ENCODE data around the gene MAPK14.

MAPK14 gene

GRCh38 chr6:36035225-36035624, 7.6 kb downstream of the MAPK14 start:
- H3K4me3 ChIP-seq (ENCODE audit: low read depth in 1 of 2, low read length in 2 of 2), result no peak overlapping the region
- peaks cover 30 to 65% of the 10 kb centered on the region in 2 donors for H3K4me1 ChIP-seq (ENCODE audit: control insufficient read depth in 1 of 2, insufficient read depth in 2 of 2, low read length in 2 of 2)
- H3K27me3 ChIP-seq (ENCODE audit: low read depth, low read length), result no peaks in the 10 kb centered on the region
- H3K36me3 ChIP-seq (ENCODE audit: control insufficient read depth in 1 of 2, insufficient read depth in 2 of 2, low read length in 2 of 2), result no peaks in the 10 kb centered on the region
- no peak overlapping the region for H3K27ac ChIP-seq (ENCODE audit: low read length)
- H3K9me3 ChIP-seq (ENCODE audit: control insufficient read depth in 1 of 2, low read length in 2 of 2), result no peaks in the 10 kb centered on the region

DNA sequence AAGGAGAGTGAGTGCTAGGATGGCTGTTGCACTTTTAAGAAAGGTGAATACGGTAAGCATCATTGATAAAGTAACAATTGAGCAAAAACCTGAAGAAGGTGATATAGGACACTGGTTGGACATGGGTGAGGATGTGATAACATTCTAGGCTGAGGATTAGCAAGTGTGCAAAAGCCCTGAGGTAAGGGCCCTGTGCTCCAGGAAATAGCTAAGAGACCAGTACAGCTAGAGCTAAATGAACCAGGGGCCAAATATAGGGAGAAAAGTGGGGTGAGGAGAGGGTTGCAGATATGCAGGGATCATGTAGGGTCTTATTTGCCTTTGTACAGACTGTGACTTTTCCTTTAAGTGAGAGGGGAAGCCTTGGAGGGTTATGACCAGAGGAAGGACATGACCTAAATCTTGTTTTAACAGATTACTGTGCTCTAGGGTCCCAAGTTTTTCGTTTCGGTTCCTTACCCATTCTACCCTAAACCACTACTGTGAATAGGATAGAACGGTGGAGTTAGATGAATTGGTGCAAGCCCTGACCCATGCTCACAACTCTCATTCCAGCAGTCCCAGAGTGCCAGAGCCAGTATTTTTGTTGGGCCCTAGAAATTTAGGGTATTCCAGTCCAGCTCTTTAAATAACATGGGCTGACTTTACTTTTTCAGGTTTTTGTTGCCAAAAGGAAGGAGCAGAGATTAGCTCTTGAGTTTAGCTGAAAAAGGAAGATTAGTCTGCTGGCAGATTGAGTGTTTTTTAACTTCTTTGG, 10.7 kb downstream of the MAPK14 start:
- Histone ChIP-seq H3K27me3 (ENCODE audit: low read depth, low read length) (no peaks in the 10 kb centered on the region), H3K9me3 (ENCODE audit: control insufficient read depth in 1 of 2, low read length in 2 of 2) (no peaks in the 10 kb centered on the region), H3K4me1 (ENCODE audit: control insufficient read depth in 1 of 2, insufficient read depth in 2 of 2, low read length in 2 of 2) (peaks cover 19 to 65% of the 10 kb centered on the region in 2 donors), H3K27ac (ENCODE audit: low read length) (no peak overlapping the region), H3K36me3 (ENCODE audit: control insufficient read depth in 1 of 2, insufficient read depth in 2 of 2, low read length in 2 of 2) (no peaks in the 10 kb centered on the region), H3K4me3 (ENCODE audit: low read depth in 1 of 2, low read length in 2 of 2) (no peak overlapping the region)

GRCh38 chr6:36039112-36039511, 11.5 kb downstream of the MAPK14 start:
- Histone ChIP-seq H3K27ac (ENCODE audit: low read length) (no peak overlapping the region), H3K9me3 (ENCODE audit: control insufficient read depth in 1 of 2, low read length in 2 of 2) (no peaks in the 10 kb centered on the region), H3K4me1 (ENCODE audit: control insufficient read depth in 1 of 2, insufficient read depth in 2 of 2, low read length in 2 of 2) (peaks cover 19 to 57% of the 10 kb centered on the region in 2 donors), H3K36me3 (ENCODE audit: control insufficient read depth in 1 of 2, insufficient read depth in 2 of 2, low read length in 2 of 2) (no peaks in the 10 kb centered on the region), H3K27me3 (ENCODE audit: low read depth, low read length) (no peaks in the 10 kb centered on the region), H3K4me3 (ENCODE audit: low read depth in 1 of 2, low read length in 2 of 2) (no peak overlapping the region)

GRCh38 chr6:36040958-36041357, 13.3 kb downstream of the MAPK14 start:
- H3K4me1 ChIP-seq (ENCODE audit: control insufficient read depth in 1 of 2, insufficient read depth in 2 of 2, low read length in 2 of 2), result peaks cover 19 to 44% of the 10 kb centered on the region in 2 donors
- H3K9me3 ChIP-seq (ENCODE audit: control insufficient read depth in 1 of 2, low read length in 2 of 2), result no peaks in the 10 kb centered on the region
- no peak overlapping the region for H3K27ac ChIP-seq (ENCODE audit: low read length)
- no peak overlapping the region for H3K4me3 ChIP-seq (ENCODE audit: low read depth in 1 of 2, low read length in 2 of 2)
- H3K36me3 ChIP-seq (ENCODE audit: control insufficient read depth in 1 of 2, insufficient read depth in 2 of 2, low read length in 2 of 2), result no peaks in the 10 kb centered on the region
- H3K27me3 ChIP-seq (ENCODE audit: low read depth, low read length), result no peaks in the 10 kb centered on the region

- Histone ChIP-seq H3K36me3 (ENCODE audit: control insufficient read depth in 1 of 2, insufficient read depth in 2 of 2, low read length in 2 of 2) (no peaks in the 10 kb centered on the region), H3K4me3 (ENCODE audit: low read depth in 1 of 2, low read length in 2 of 2) (no peak overlapping the region), H3K9me3 (ENCODE audit: control insufficient read depth in 1 of 2, low read length in 2 of 2) (no peaks in the 10 kb centered on the region), H3K27me3 (ENCODE audit: low read depth, low read length) (no peaks in the 10 kb centered on the region), H3K27ac (ENCODE audit: low read length) (no peak overlapping the region), H3K4me1 (ENCODE audit: control insufficient read depth in 1 of 2, insufficient read depth in 2 of 2, low read length in 2 of 2) (peaks cover 19 to 38% of the 10 kb centered on the region in 2 donors)
Measured at GRCh38 chr6:36042618-36043260, 15.1 kb downstream of the MAPK14 start.

DNA sequence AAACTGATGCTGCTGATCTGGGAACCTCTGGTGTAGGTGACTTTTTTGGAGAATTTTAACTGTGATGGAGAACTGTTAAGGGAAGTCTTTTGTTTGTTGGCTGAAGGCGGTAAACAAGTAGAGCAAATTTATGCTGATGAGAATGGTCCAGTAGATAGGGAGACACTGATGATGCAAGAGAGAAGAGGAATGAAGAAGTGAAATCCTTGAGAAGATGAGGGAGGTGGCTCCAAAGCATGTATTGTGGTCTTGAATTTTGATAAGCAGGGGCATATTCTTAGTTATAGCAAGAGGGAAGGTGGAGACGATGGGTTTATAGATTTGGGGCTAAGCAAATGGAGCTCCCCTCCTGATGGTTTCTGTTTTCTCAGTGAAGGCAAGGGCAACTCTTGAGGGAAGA, 22.0 kb downstream of the MAPK14 start:
- H3K27me3 ChIP-seq (ENCODE audit: low read depth, low read length), result no peaks in the 10 kb centered on the region
- no peaks in the 10 kb centered on the region for H3K9me3 ChIP-seq (ENCODE audit: control insufficient read depth in 1 of 2, low read length in 2 of 2)
- no peaks in the 10 kb centered on the region for H3K36me3 ChIP-seq (ENCODE audit: control insufficient read depth in 1 of 2, insufficient read depth in 2 of 2, low read length in 2 of 2)
- H3K4me1 ChIP-seq (ENCODE audit: control insufficient read depth in 1 of 2, insufficient read depth in 2 of 2, low read length in 2 of 2), result peaks cover 12 to 48% of the 10 kb centered on the region in 2 donors
- no peak overlapping the region for H3K4me3 ChIP-seq (ENCODE audit: low read depth in 1 of 2, low read length in 2 of 2)
- H3K27ac ChIP-seq (ENCODE audit: low read length), result no peak overlapping the region

- Histone ChIP-seq H3K9me3 (ENCODE audit: control insufficient read depth in 1 of 2, low read length in 2 of 2) (no peaks in the 10 kb centered on the region), H3K36me3 (ENCODE audit: control insufficient read depth in 1 of 2, insufficient read depth in 2 of 2, low read length in 2 of 2) (no peaks in the 10 kb centered on the region), H3K4me3 (ENCODE audit: low read depth in 1 of 2, low read length in 2 of 2) (no peak overlapping the region), H3K27me3 (ENCODE audit: low read depth, low read length) (no peaks in the 10 kb centered on the region), H3K4me1 (ENCODE audit: control insufficient read depth in 1 of 2, insufficient read depth in 2 of 2, low read length in 2 of 2) (peaks cover 17 to 56% of the 10 kb centered on the region in 2 donors), H3K27ac (ENCODE audit: low read length) (no peak overlapping the region)
Measured at GRCh38 chr6:36050305-36050704, 22.7 kb downstream of the MAPK14 start.

GRCh38 chr6:36050947-36051710, 23.5 kb downstream of the MAPK14 start:
- H3K4me1 ChIP-seq (ENCODE audit: control insufficient read depth in 1 of 2, insufficient read depth in 2 of 2, low read length in 2 of 2), result peaks cover 17 to 61% of the 10 kb centered on the region in 2 donors
- no peak overlapping the region for H3K4me3 ChIP-seq (ENCODE audit: low read depth in 1 of 2, low read length in 2 of 2)
- no peaks in the 10 kb centered on the region for H3K36me3 ChIP-seq (ENCODE audit: control insufficient read depth in 1 of 2, insufficient read depth in 2 of 2, low read length in 2 of 2)
- H3K27me3 ChIP-seq (ENCODE audit: low read depth, low read length), result no peaks in the 10 kb centered on the region
- H3K9me3 ChIP-seq (ENCODE audit: control insufficient read depth in 1 of 2, low read length in 2 of 2), result no peaks in the 10 kb centered on the region
- H3K27ac ChIP-seq (ENCODE audit: low read length), result no peak overlapping the region

DNA sequence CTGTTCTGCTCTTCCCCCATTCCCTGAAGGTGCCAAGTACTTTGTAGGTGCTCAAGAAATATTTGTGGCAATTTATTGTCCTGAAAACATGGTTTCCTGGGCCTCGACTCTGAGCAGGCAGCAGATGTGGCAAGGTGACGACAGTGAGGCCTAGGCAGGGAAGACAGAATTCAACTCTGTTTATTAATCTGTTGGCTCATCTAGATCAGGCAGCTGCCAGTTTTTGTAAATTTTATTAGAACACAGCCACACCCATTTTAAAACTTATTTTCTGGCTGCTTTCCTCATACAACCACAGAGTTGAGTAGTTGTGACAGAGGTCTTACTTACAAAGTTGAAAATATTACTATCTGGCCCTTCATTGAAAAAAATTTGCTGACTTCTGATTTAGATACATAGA, 24.5 kb downstream of the MAPK14 start:
- H3K4me1 ChIP-seq (ENCODE audit: control insufficient read depth in 1 of 2, insufficient read depth in 2 of 2, low read length in 2 of 2), result peaks cover 17 to 56% of the 10 kb centered on the region in 2 donors
- no peak overlapping the region for H3K4me3 ChIP-seq (ENCODE audit: low read depth in 1 of 2, low read length in 2 of 2)
- no peaks in the 10 kb centered on the region for H3K9me3 ChIP-seq (ENCODE audit: control insufficient read depth in 1 of 2, low read length in 2 of 2)
- H3K27ac ChIP-seq (ENCODE audit: low read length), result no peak overlapping the region
- H3K36me3 ChIP-seq (ENCODE audit: control insufficient read depth in 1 of 2, insufficient read depth in 2 of 2, low read length in 2 of 2), result no peaks in the 10 kb centered on the region
- no peaks in the 10 kb centered on the region for H3K27me3 ChIP-seq (ENCODE audit: low read depth, low read length)

- Histone ChIP-seq H3K27ac (ENCODE audit: low read length) (no peak overlapping the region), H3K4me3 (ENCODE audit: low read depth in 1 of 2, low read length in 2 of 2) (no peak overlapping the region), H3K9me3 (ENCODE audit: control insufficient read depth in 1 of 2, low read length in 2 of 2) (no peaks in the 10 kb centered on the region), H3K27me3 (ENCODE audit: low read depth, low read length) (no peaks in the 10 kb centered on the region), H3K36me3 (ENCODE audit: control insufficient read depth in 1 of 2, insufficient read depth in 2 of 2, low read length in 2 of 2) (no peaks in the 10 kb centered on the region), H3K4me1 (ENCODE audit: control insufficient read depth in 1 of 2, insufficient read depth in 2 of 2, low read length in 2 of 2) (peaks cover 17 to 54% of the 10 kb centered on the region in 2 donors)
Measured at GRCh38 chr6:36053878-36054277, 26.3 kb downstream of the MAPK14 start.

GRCh38 chr6:36054415-36054814, 26.8 kb downstream of the MAPK14 start:
- H3K4me1 ChIP-seq (ENCODE audit: control insufficient read depth in 1 of 2, insufficient read depth in 2 of 2, low read length in 2 of 2), result peaks cover 17 to 49% of the 10 kb centered on the region in 2 donors
- no peak overlapping the region for H3K27ac ChIP-seq (ENCODE audit: low read length)
- H3K4me3 ChIP-seq (ENCODE audit: low read depth in 1 of 2, low read length in 2 of 2), result no peak overlapping the region

More at GRCh38 chr6:36054415-36054814, 26.8 kb downstream of the MAPK14 start:
- Histone ChIP-seq H3K27me3 (ENCODE audit: low read depth, low read length) (no peaks in the 10 kb centered on the region), H3K9me3 (ENCODE audit: control insufficient read depth in 1 of 2, low read length in 2 of 2) (no peaks in the 10 kb centered on the region), H3K36me3 (ENCODE audit: control insufficient read depth in 1 of 2, insufficient read depth in 2 of 2, low read length in 2 of 2) (peaks cover under 1 to 3% of the 10 kb centered on the region in 2 donors)

Measured in muscle layer of duodenum (tissue), 2 donors.